ENCODE measurements around the gene LMF1.

LMF1 gene

GRCh38 chr16:814974-815373 lies 155.8 kb downstream of the LMF1 start:
- H3K4me3 ChIP-seq (ENCODE audit: low read depth, low read length), result no peak overlapping the region
- TF ChIP-seq CTCF (IDR thresholded peaks at IDR 0.05; ENCODE audit: borderline replicate concordance, insufficient read depth, low read depth, low read length), result no peak

GRCh38 chr16:813916-814412 lies 156.8 kb downstream of the LMF1 start:
- no peak overlapping the region for H3K4me3 ChIP-seq (ENCODE audit: low read depth, low read length)
- no peak for TF ChIP-seq CTCF (IDR thresholded peaks at IDR 0.05; ENCODE audit: borderline replicate concordance, insufficient read depth, low read depth, low read length)

- peak; percentile 57 for TF ChIP-seq CTCF (IDR thresholded peaks at IDR 0.05; ENCODE audit: borderline replicate concordance, insufficient read depth, low read depth, low read length)
Observed at GRCh38 chr16:813204-813915, 157.4 kb downstream of the LMF1 start.

GRCh38 chr16:808085-808386 lies 162.7 kb downstream of the LMF1 start:
- H3K4me3 ChIP-seq (ENCODE audit: low read depth, low read length), result peak overlapping the region; percentile 95

More at GRCh38 chr16:813204-813915, 157.4 kb downstream of the LMF1 start:
- no peak overlapping the region for H3K4me3 ChIP-seq (ENCODE audit: low read depth, low read length)

GRCh38 chr16:807347-808084 lies 163.3 kb downstream of the LMF1 start:
- no peak for TF ChIP-seq CTCF (IDR thresholded peaks at IDR 0.05; ENCODE audit: borderline replicate concordance, insufficient read depth, low read depth, low read length)
- H3K4me3 ChIP-seq (ENCODE audit: low read depth, low read length), result peak overlapping the region; percentile 95

More at GRCh38 chr16:808085-808386, 162.7 kb downstream of the LMF1 start:
- TF ChIP-seq CTCF (IDR thresholded peaks at IDR 0.05; ENCODE audit: borderline replicate concordance, insufficient read depth, low read depth, low read length), result no peak

GRCh38 chr16:805474-805873 lies 165.3 kb downstream of the LMF1 start:
- TF ChIP-seq CTCF (IDR thresholded peaks at IDR 0.05; ENCODE audit: borderline replicate concordance, insufficient read depth, low read depth, low read length), result no peak
- H3K4me3 ChIP-seq (ENCODE audit: low read depth, low read length), result no peak overlapping the region

Data from GM12875 (cell line).